ENCODE measurements around the gene FYB1.

- TF ChIP-seq CTCF (conservative IDR thresholded peaks at IDR 0.05) = no peak
- TF ChIP-seq EZH2 (IDR thresholded peaks at IDR 0.05; ENCODE audit: low read depth) = no peak
These were observed 21.2 kb downstream of the FYB1 start for GRCh38 chr5:39198127-39198526.
